H1 (cell line): ENCODE measurements around the gene S100A10. TPM values are rescaled to one million over a fixed set of nuclear protein-coding genes. Genes with fewer than 3 reads are reported as not detected.

Experiments
- CTCF ChIA-PET: fragments of 300-600 bp; sonication (Branson Sonifier 250); formaldehyde crosslinking; loops from one replicate; lab custom pipeline; 2021; ENCODE audit not compliant: partially characterized antibody; lab: Charles Lee
- POLR2A ChIA-PET: fragments of 300-600 bp; sonication (Branson Sonifier 250); formaldehyde crosslinking; loops from one replicate; lab custom pipeline; 2021; ENCODE audit warnings: inconsistent platforms; ENCODE audit not compliant: partially characterized antibody; lab: Charles Lee
- DNase-seq, 2 experiments: peaks; one replicate each; pipeline versions ENCODE4 v3.0.0 to v3.0.0-alpha.2; 2010 to 2022; ENCODE audit warnings: low spot score in 2 of 2, low read depth in 1 of 2, mixed read lengths in 1 of 2
- FAIRE-seq: peaks from 2 replicates; lab custom pipeline; 2011; peaks lifted over from hg19 to GRCh38; lab: Jason Lieb, UNC
- H2AFZ ChIP-seq: 2 replicates; pipeline ENCODE4 v1.8.1; 2012; ENCODE audit warnings: low read length, inconsistent platforms
- H2AK5ac ChIP-seq: 2 replicates; pipeline ENCODE4 v1.6.1; 2013; ENCODE audit warnings: low read depth, low read length
- H2BK120ac ChIP-seq: replicated peaks from 2 replicates; pipeline ENCODE3; 2013; ENCODE audit warnings: low read depth, low read length, inconsistent platforms
- H2BK12ac ChIP-seq: 2 replicates; pipeline ENCODE4 v1.6.1; 2013; ENCODE audit warnings: low read depth, low read length
- H2BK15ac ChIP-seq: 2 replicates; pipeline ENCODE4 v1.6.1; 2013; ENCODE audit warnings: low read length
- H2BK20ac ChIP-seq: 2 replicates; pipeline ENCODE4 v1.6.1; 2013; ENCODE audit warnings: low read length
- H2BK5ac ChIP-seq: 2 replicates; pipeline ENCODE4 v1.6.1; 2013; ENCODE audit warnings: low read depth, low read length
- H3K14ac ChIP-seq: 2 replicates; pipeline ENCODE4 v1.6.1; 2013; ENCODE audit warnings: inconsistent platforms; ENCODE audit not compliant: insufficient read length
- H3K18ac ChIP-seq: 2 replicates; pipeline ENCODE4 v1.6.1; 2013; ENCODE audit warnings: low read length; ENCODE audit errors: extremely low read depth
- H3K23ac ChIP-seq: 2 replicates; pipeline ENCODE4 v1.6.1; 2013; ENCODE audit warnings: inconsistent platforms; ENCODE audit not compliant: insufficient read length
- H3K23me2 ChIP-seq: 2 replicates; pipeline ENCODE4 v1.6.1; 2013; ENCODE audit warnings: low read depth, low read length
- H3K27ac ChIP-seq: 2 replicates; pipeline ENCODE4 v1.6.1; 2011; ENCODE audit warnings: low read depth, low read length, inconsistent platforms
- H3K27me3 ChIP-seq, 4 experiments: replicated peaks in 1 of 4; 1 replicate in 1 of 4; 2 replicates in 3 of 4; pipeline versions ENCODE4 v1.6.1 to v1.8.1; 2011 to 2013; ENCODE audit warnings: low read length in 3 of 4, mild to moderate bottlenecking in 3 of 4, inconsistent platforms in 2 of 4, mixed read lengths in 2 of 4, moderate library complexity in 1 of 4; ENCODE audit not compliant: control insufficient read depth in 3 of 4, insufficient read depth in 3 of 4; ENCODE audit errors: extremely low read depth in 1 of 4
- H3K36me3 ChIP-seq, 4 experiments: 2 replicates each; pipeline versions ENCODE4 v1.6.1 to v1.8.1; 2011 to 2013; ENCODE audit warnings: mild to moderate bottlenecking in 4 of 4, low read length in 3 of 4, moderate library complexity in 2 of 4, control low read depth in 1 of 4, inconsistent platforms in 1 of 4; ENCODE audit not compliant: insufficient read depth in 4 of 4, control insufficient read depth in 2 of 4
- H3K4ac ChIP-seq: replicated peaks from 2 replicates; pipeline ENCODE3; 2013; ENCODE audit warnings: low read length, low read depth, mixed read lengths, inconsistent platforms; ENCODE audit not compliant: insufficient read length
- H3K4me1 ChIP-seq, 4 experiments: replicated peaks in 1 of 4; 1 replicate in 1 of 4; 2 replicates in 3 of 4; pipeline versions ENCODE4 v1.6.1 to v1.8.1; 2011 to 2013; ENCODE audit warnings: low read length in 3 of 4, inconsistent platforms in 2 of 4, mixed read lengths in 1 of 4; ENCODE audit not compliant: insufficient read depth in 4 of 4, control insufficient read depth in 3 of 4
- H3K4me2 ChIP-seq, 2 experiments: 2 replicates each; pipeline versions ENCODE4 v1.6.1 to v1.8.1; 2011 to 2013; ENCODE audit warnings: low read depth in 2 of 2, low read length in 2 of 2, control low read depth in 1 of 2, inconsistent platforms in 1 of 2, mild to moderate bottlenecking in 1 of 2; ENCODE audit not compliant: insufficient read depth in 1 of 2
- H3K4me3 ChIP-seq, 4 experiments: fragments of 200-600, 300-600 bp in 1 of 4; sonication (generic), shearing (Covaris generic), sonication (Bioruptor Twin) in 1 of 4; 2 replicates each; pipeline versions ENCODE4 v1.5.1 to v1.8.1; 2011 to 2016; ENCODE audit warnings: low read length in 4 of 4, low read depth in 3 of 4, control low read depth in 2 of 4, inconsistent platforms in 2 of 4, mild to moderate bottlenecking in 2 of 4, mixed read lengths in 1 of 4, moderate library complexity in 1 of 4; ENCODE audit not compliant: insufficient read depth in 2 of 4; ENCODE audit errors: extremely low read depth in 1 of 4
- H3K56ac ChIP-seq: replicated peaks from 2 replicates; pipeline ENCODE3; 2013; ENCODE audit warnings: low read depth, mild to moderate bottlenecking, mixed read lengths, low read length, inconsistent platforms; ENCODE audit not compliant: insufficient read length
- H3K79me1 ChIP-seq: 2 replicates; pipeline ENCODE4 v1.6.1; 2013; ENCODE audit warnings: low read depth, low read length, control low read depth
- H3K79me2 ChIP-seq, 2 experiments: 2 replicates each; pipeline versions ENCODE4 v1.6.1 to v1.8.1; 2012 to 2013; ENCODE audit warnings: low read length in 2 of 2, mild to moderate bottlenecking in 2 of 2, inconsistent platforms in 1 of 2; ENCODE audit not compliant: insufficient read depth in 2 of 2, control insufficient read depth in 1 of 2
- H3K9ac ChIP-seq, 4 experiments: replicated peaks in 1 of 4; 1 replicate in 1 of 4; 2 replicates in 3 of 4; pipeline versions ENCODE4 v1.6.1 to v1.8.1; 2011 to 2013; ENCODE audit warnings: low read depth in 3 of 4, low read length in 3 of 4, control low read depth in 2 of 4, mild to moderate bottlenecking in 2 of 4, moderate library complexity in 2 of 4, inconsistent platforms in 1 of 4; ENCODE audit errors: extremely low read depth in 1 of 4
- H3K9me3 ChIP-seq, 2 experiments: 2 replicates each; pipeline versions ENCODE4 v1.6.1 to v1.8.1; 2012 to 2013; ENCODE audit warnings: mild to moderate bottlenecking in 2 of 2, moderate library complexity in 2 of 2, control low read depth in 1 of 2, inconsistent platforms in 1 of 2, low read depth in 1 of 2, low read length in 1 of 2, mixed read lengths in 1 of 2; ENCODE audit not compliant: insufficient read depth in 2 of 2
- H4K20me1 ChIP-seq, 2 experiments: replicated peaks in 1 of 2; 2 replicates each; pipeline versions ENCODE3 to v1.8.1; 2011 to 2013; ENCODE audit warnings: inconsistent platforms in 2 of 2, low read length in 2 of 2, mild to moderate bottlenecking in 1 of 2; ENCODE audit not compliant: insufficient read depth in 2 of 2, control insufficient read depth in 1 of 2
- H4K5ac ChIP-seq: 2 replicates; pipeline ENCODE4 v1.6.1; 2013; ENCODE audit warnings: low read length, low read depth, mixed read lengths, inconsistent platforms; ENCODE audit not compliant: insufficient read length
- H4K8ac ChIP-seq: 2 replicates; pipeline ENCODE4 v1.8.0; 2013; ENCODE audit warnings: mild to moderate bottlenecking, moderate library complexity, low read length, inconsistent platforms; ENCODE audit not compliant: insufficient read depth; ENCODE audit errors: extremely low read depth
- H4K91ac ChIP-seq: replicated peaks from 2 replicates; pipeline ENCODE3; 2013; ENCODE audit warnings: low read length, mixed read lengths, inconsistent platforms; ENCODE audit not compliant: insufficient read length
- CTCF ChIP-seq, 3 experiments: IDR thresholded peaks; 1 replicate in 2 of 3; 2 replicates in 1 of 3; pipeline versions ENCODE4 v1.5.1 to v1.6.1; 2011; ENCODE audit warnings: low read length in 3 of 3, mild to moderate bottlenecking in 3 of 3, inconsistent platforms in 2 of 3, low read depth in 1 of 3, moderate library complexity in 1 of 3; ENCODE audit not compliant: insufficient read depth in 1 of 3; ENCODE audit errors: control extremely low read depth in 1 of 3
- GTF2F1 ChIP-seq: IDR thresholded peaks from 2 replicates; pipeline ENCODE4 v1.6.1; 2012; ENCODE audit warnings: low read depth, low read length, improper control_type of control experiment, borderline replicate concordance
- RAD21 ChIP-seq, 2 experiments: IDR thresholded peaks in 1 of 2; conservative IDR thresholded peaks in 1 of 2; 2 replicates each; pipeline ENCODE4 v1.6.1; 2011; ENCODE audit warnings: low read depth in 2 of 2, low read length in 2 of 2, improper control_type of control experiment in 1 of 2, inconsistent platforms in 1 of 2, mild to moderate bottlenecking in 1 of 2, moderate library complexity in 1 of 2
- WGBS, 2 experiments: shearing (Covaris generic) in 1 of 2; methylation state at CpG; one replicate each; pipeline versions ENCODE4 v1.1.6 to v1.1.7; 2013 to 2015; ENCODE audit warnings: low lambda C conversion rate in 2 of 2, mixed read lengths in 2 of 2, inconsistent platforms in 1 of 2, low coverage in 1 of 2, missing lambda C conversion rate in 1 of 2; ENCODE audit not compliant: insufficient replicate concordance in 2 of 2, insufficient coverage in 1 of 2, insufficient read length in 1 of 2; ENCODE audit errors: extremely low coverage in 1 of 2, missing lambda C conversion rate in 1 of 2; 5-methylcytosine and 5-hydroxymethylcytosine counted together
- polyA plus RNA-seq, 7 experiments: library from polyadenylated mRNA; depleted of rRNA in 3 of 7; stranded (reverse) in 5 of 7; unstranded in 2 of 7; fragments of >200 nt in 5 of 7; fragments of 200-250 nt in 2 of 7; gene quantifications; 1 replicate in 5 of 7; 2 replicates in 1 of 7; 4 replicates in 1 of 7; pipeline versions ENCODE4 v1.2.1 to v1.2.3, GENCODE V29; 2011 to 2013; ENCODE audit warnings: missing spikeins in 2 of 7, mixed read lengths in 2 of 7
- total RNA-seq: library from RNA; stranded (reverse); fragmentation: NEBNext Ultra II Directional; extraction: Animal tissue kit (Norgen Biotek cat#: 25700); gene quantifications from 2 replicates; pipeline ENCODE4 v1.2.1, GENCODE V29; 2021

Gene S100A10
- total and polyA plus RNA-seq, 2 of the 8 experiments (the other 6 are each of a cell fraction or from before 2014, with no cell fraction given): 23.9 to 231 TPM

GRCh38 chr1:152013664-152014237, 20.1 kb upstream of the S100A10 start:
- TF ChIP-seq RAD21 (IDR thresholded peaks at IDR 0.05 in 1 of 2, conservative IDR thresholded peaks at IDR 0.05 in 1 of 2; ENCODE audit: low read depth in 2 of 2, low read length in 2 of 2): peak; percentile 57 to 62
- no peak for TF ChIP-seq GTF2F1
- TF ChIP-seq CTCF (IDR thresholded peaks at IDR 0.05; ENCODE audit: control extremely low read depth in 1 of 3, insufficient read depth in 1 of 3, low read depth in 1 of 3, low read length in 3 of 3): peak; percentile 82 to 92 (median 89)
- Histone ChIP-seq H4K20me1 (no peaks in the 10 kb centered on the region), H3K4ac (no peak overlapping the region), H3K9ac (no peak overlapping the region), H3K23ac (no peak overlapping the region), H2BK20ac (no peak overlapping the region), H2BK12ac (no peak overlapping the region), H2AFZ (peak overlapping the region; percentile 31), H3K79me2 (no peaks in the 10 kb centered on the region), H2BK15ac (no peak overlapping the region; the same call in 1 of the 2 replicates), H2AK5ac (no peak overlapping the region), H3K9me3 (no peaks in the 10 kb centered on the region), H3K56ac (no peak overlapping the region), H3K4me3 (no peak overlapping the region), H3K4me2 (no peak overlapping the region), H4K5ac (no peak overlapping the region), H4K8ac (no peak overlapping the region), H3K36me3 (no peaks in the 10 kb centered on the region), H2BK120ac (no peak overlapping the region), H3K27me3 (no peaks in the 10 kb centered on the region), H3K23me2 (no peaks in the 10 kb centered on the region), H3K14ac (no peak overlapping the region), H4K91ac (no peak overlapping the region), H3K18ac (no peak overlapping the region), H3K79me1 (no peaks in the 10 kb centered on the region), H3K27ac (no peak overlapping the region), H3K4me1 (peaks cover 0 to 3% (median 1%) of the 10 kb centered on the region in 4 experiments; a peak in 2 of 7 replicates), H2BK5ac (no peak overlapping the region)
- POLR2A ChIA-PET: interaction anchor here (1.2 kb wide), 1 partner anchor 104 kb away, joined by 3 read pairs; no protein-coding TSS in a partner anchor
- peak; percentile 48 for FAIRE-seq
- 12% methylated on average over 3 of the region's 3 CpGs; no CpG with 5 or more reads in 1 of the 2 experiments for WGBS, 2 experiments
- peak in 1 of 2 experiments; percentile 72 for DNase-seq
- CTCF ChIA-PET: interaction anchor here (0.6 to 8.2 kb wide), 21 partner anchors 9 to 802 kb away, joined by 3 to 106 read pairs (median 6); no protein-coding TSS in a partner anchor
